Body of pancreas (tissue), 4 donors: ENCODE measurements around the gene RIPK4. TPM values are rescaled to one million over a fixed set of nuclear protein-coding genes. Genes with fewer than 3 reads are reported as not detected.

Experiments
- ATAC-seq: fragments of 150-250 bp; one replicate; pipeline ENCODE4 v1.9.1; 2016
- DNase-seq, 4 donors: peaks; one replicate each; pipeline ENCODE4 v3.0.0-alpha.2; 2019
- H3K27ac ChIP-seq, 4 donors: fragments of 200-600 bp; sonication (generic); 1 replicate in 3 of 4; 2 replicates in 1 of 4; pipeline versions ENCODE4 v1.5.1 to v1.6.1; 2016 to 2019; ENCODE audit warnings: mild to moderate bottlenecking in 1 of 4, mixed read lengths in 1 of 4, moderate library complexity in 1 of 4
- H3K27me3 ChIP-seq, 2 donors: fragments of 200-600 bp; sonication (generic); one replicate each; pipeline ENCODE4 v1.6.0; 2016; ENCODE audit warnings: mild to moderate bottlenecking in 1 of 2
- H3K36me3 ChIP-seq, 2 donors: fragments of 200-600 bp; sonication (generic); replicated peaks in 1 of 2; 2 replicates each; pipeline ENCODE4 v1.5.1; 2016; ENCODE audit warnings: low read depth in 2 of 2; ENCODE audit not compliant: insufficient read depth in 1 of 2
- H3K4me1 ChIP-seq: fragments of 200-600 bp; sonication (generic); one replicate; pipeline ENCODE4 v1.6.0; 2016
- H3K4me3 ChIP-seq, 2 donors: fragments of 200-600 bp; sonication (generic); 1 replicate in 1 of 2; 2 replicates in 1 of 2; pipeline ENCODE4 v1.5.1; 2016 to 2019
- H3K9me3 ChIP-seq, 3 donors: fragments of 200-600 bp; sonication (generic); 1 replicate in 2 of 3; 2 replicates in 1 of 3; pipeline ENCODE4 v1.5.1; 2016
- CTCF ChIP-seq, 7 experiments: fragments of 450-650 bp in 4 of 7; fragments of 200-600 bp in 3 of 7; sonication (generic) in 3 of 7; IDR thresholded peaks; one replicate each; pipeline ENCODE4 v1.5.1; 2016 to 2019; ENCODE audit warnings: antibody characterized with exemption in 7 of 7
- POLR2A ChIP-seq, 3 donors: fragments of 450-650 bp; IDR thresholded peaks; one replicate each; pipeline ENCODE4 v1.6.1; 2016; ENCODE audit warnings: antibody characterized with exemption in 3 of 3, mild to moderate bottlenecking in 2 of 3
- WGBS, 2 donors: methylation state at CpG; one replicate each; pipeline ENCODE4 v1.1.5; 2017; 5-methylcytosine and 5-hydroxymethylcytosine counted together
- intact Hi-C: fragments of 100-400 bp; cut with DNase I; formaldehyde crosslinking; loops from one replicate; pipeline ENCODE4 v1.15.1; 2023
- total RNA-seq, 2 donors: library from RNA; depleted of rRNA; stranded (reverse); fragments of >200 nt; gene quantifications; one replicate each; pipeline ENCODE4 v1.1.0, GENCODE V29; 2016

Gene RIPK4
- total RNA-seq, 2 donors from 2014 or later = 14.5 to 18.1 TPM

- no peak overlapping the region for H3K27ac ChIP-seq
- WGBS, 2 donors = 84 to 92% methylated on average over 37 to 42 of the region's 43 CpGs
- no peaks in the 10 kb centered on the region for H3K9me3 ChIP-seq
- intact Hi-C loops = no loop called here
- H3K4me3 ChIP-seq = no peak overlapping the region
- no peaks in the 10 kb centered on the region for H3K27me3 ChIP-seq
- H3K36me3 ChIP-seq = peaks cover 20 to 61% of the 10 kb centered on the region in 2 donors
- TF ChIP-seq CTCF (IDR thresholded peaks at IDR 0.05) = no peak
- H3K4me1 ChIP-seq = no peaks in the 10 kb centered on the region
- DNase-seq (no peak), ATAC-seq (no peak)
Observed at GRCh38 chr21:41744028-41744930, 22.6 kb downstream of the RIPK4 start.

DNA sequence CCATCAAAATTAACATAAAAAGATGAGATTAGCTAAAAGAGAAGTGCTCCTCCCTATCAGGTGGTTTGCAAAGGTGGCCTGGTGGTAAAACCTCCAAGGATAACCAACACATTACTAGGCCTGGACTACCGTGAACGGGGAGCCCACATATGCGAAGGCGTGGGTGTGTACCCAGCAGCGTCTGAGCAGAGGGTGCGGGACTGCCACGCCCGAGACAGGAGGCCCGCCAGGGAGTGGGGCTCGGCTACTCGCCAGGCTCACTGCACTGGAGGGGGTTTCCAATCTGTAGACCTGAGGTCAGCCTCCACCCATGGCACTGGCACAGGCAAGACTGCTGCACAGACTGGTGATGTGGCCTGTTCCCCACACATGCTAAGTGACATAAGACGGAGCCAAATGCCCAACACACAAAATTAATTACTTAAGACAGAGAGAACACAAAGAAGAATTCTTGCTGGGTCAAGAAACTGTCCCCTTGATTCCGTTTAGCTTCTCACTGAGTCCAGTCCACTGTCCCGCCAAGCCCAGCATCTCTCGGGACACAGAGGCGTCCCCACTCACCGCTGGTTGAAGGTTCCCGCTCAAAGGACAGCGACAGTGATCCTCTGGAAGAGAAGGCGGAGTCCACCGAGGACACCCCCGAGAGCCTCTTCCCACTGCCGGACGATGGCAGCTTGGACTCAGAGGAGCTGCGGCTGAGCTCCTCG, 23.4 kb downstream of the RIPK4 start:
- WGBS, 2 donors = 86 to 92% methylated on average over 22 to 26 of the region's 26 CpGs
- no peak overlapping the region for H3K4me3 ChIP-seq
- H3K36me3 ChIP-seq = peaks cover 20 to 58% of the 10 kb centered on the region in 2 donors
- no peak overlapping the region for H3K27ac ChIP-seq
- H3K27me3 ChIP-seq = no peaks in the 10 kb centered on the region
- intact Hi-C loops = no loop called here
- DNase-seq = no peak
- no peaks in the 10 kb centered on the region for H3K9me3 ChIP-seq
- no peak for TF ChIP-seq POLR2A (IDR thresholded peaks at IDR 0.05)
- TF ChIP-seq CTCF (IDR thresholded peaks at IDR 0.05) = no peak
- ATAC-seq = no peak
- H3K4me1 ChIP-seq = no peaks in the 10 kb centered on the region

- WGBS, 2 donors = 90 to 91% methylated on average over 29 to 30 of the region's 30 CpGs
- H3K36me3 ChIP-seq = peaks cover 20 to 58% of the 10 kb centered on the region in 2 donors
- no peak overlapping the region for H3K27ac ChIP-seq
- H3K4me3 ChIP-seq = no peak overlapping the region
- H3K27me3 ChIP-seq = no peaks in the 10 kb centered on the region
- H3K9me3 ChIP-seq = no peaks in the 10 kb centered on the region
- no peak for TF ChIP-seq CTCF (IDR thresholded peaks at IDR 0.05)
- TF ChIP-seq POLR2A (IDR thresholded peaks at IDR 0.05) = no peak
- no peaks in the 10 kb centered on the region for H3K4me1 ChIP-seq
- no peak for ATAC-seq
- intact Hi-C loops = no loop called here
- DNase-seq = no peak
Observed at GRCh38 chr21:41742073-41742875, 24.6 kb downstream of the RIPK4 start.

- intact Hi-C loops = no loop called here
- ATAC-seq (no peak), DNase-seq (no peak)
- Histone ChIP-seq H3K36me3 (peaks cover 20 to 53% of the 10 kb centered on the region in 2 donors), H3K4me3 (no peak overlapping the region), H3K27me3 (no peaks in the 10 kb centered on the region), H3K9me3 (no peaks in the 10 kb centered on the region), H3K4me1 (no peaks in the 10 kb centered on the region), H3K27ac (no peak overlapping the region)
- WGBS, 2 donors = 91 to 95% methylated on average over 37 to 45 of the region's 55 CpGs
- TF ChIP-seq POLR2A (IDR thresholded peaks at IDR 0.05) (no peak), CTCF (IDR thresholded peaks at IDR 0.05) (no peak)
Observed at GRCh38 chr21:41741253-41742072, 25.4 kb downstream of the RIPK4 start.
